DMS114 treated with DMSO at 0.1 percent for 48 hours (cell line): ENCODE data around the gene ICAM2.

Experiments
- DNase-seq: peaks from one replicate; lab custom pipeline; 2025; ENCODE audit not compliant: unreplicated experiment; lab: John Stamatoyannopoulos, UW

Gene ICAM2

GRCh38 chr17:64020056-64020766, at the start of gene ICAM2:
ICAM2 (minus strand) TSS chr17:64020633; CDS start chr17:64006691, 13,942 bp downstream.
- DNase-seq = no peak

GRCh38 chr17:64070213-64070612, 49.8 kb upstream of the ICAM2 start:
- no peak for DNase-seq

GRCh38 chr17:64069143-64069542, 48.7 kb upstream of the ICAM2 start:
- no peak for DNase-seq

GRCh38 chr17:64067657-64068056, 47.2 kb upstream of the ICAM2 start:
- no peak for DNase-seq

GRCh38 chr17:64066716-64067115, 46.3 kb upstream of the ICAM2 start:
- DNase-seq = no peak

- DNase-seq = no peak
Observed at GRCh38 chr17:64065161-64065560, 44.7 kb upstream of the ICAM2 start.

GRCh38 chr17:64064331-64064730, 43.9 kb upstream of the ICAM2 start:
- no peak for DNase-seq

- DNase-seq = no peak
Observed at GRCh38 chr17:64063766-64064224, 43.4 kb upstream of the ICAM2 start.

GRCh38 chr17:64063088-64063487, 42.7 kb upstream of the ICAM2 start:
- DNase-seq = no peak

- no peak for DNase-seq
Observed at GRCh38 chr17:64061178-64061898, 40.9 kb upstream of the ICAM2 start.

GRCh38 chr17:64060331-64060730, 39.9 kb upstream of the ICAM2 start:
- no peak for DNase-seq

- DNase-seq = no peak
Observed at GRCh38 chr17:64059756-64060155, 39.3 kb upstream of the ICAM2 start.

- no peak for DNase-seq
Observed at GRCh38 chr17:64058621-64059020, 38.2 kb upstream of the ICAM2 start.

GRCh38 chr17:64057701-64058263, 37.3 kb upstream of the ICAM2 start:
- DNase-seq = no peak

GRCh38 chr17:64056269-64057005, 36.0 kb upstream of the ICAM2 start:
- no peak for DNase-seq

GRCh38 chr17:64055183-64056142, 35.0 kb upstream of the ICAM2 start:
- DNase-seq = no peak

GRCh38 chr17:64054304-64054703, 33.9 kb upstream of the ICAM2 start:
- no peak for DNase-seq

GRCh38 chr17:64053101-64053500, 32.7 kb upstream of the ICAM2 start:
- no peak for DNase-seq

- no peak for DNase-seq
Observed at GRCh38 chr17:64051153-64051552, 30.7 kb upstream of the ICAM2 start.

GRCh38 chr17:64048805-64049204, 28.4 kb upstream of the ICAM2 start:
- no peak for DNase-seq
